Breast epithelium (tissue), 4 donors: Measurements from ENCODE around the gene DPEP2NB. TPM values are rescaled to one million over a fixed set of nuclear protein-coding genes. Genes with fewer than 3 reads are reported as not detected.
"Not testable (repeated sequence)": the region's sequence is repeated elsewhere in the genome, so short reads cannot be mapped to it uniquely, and the experiment has no call there.

Experiments used
- DNase-seq, 2 donors: peaks; one replicate each; pipeline ENCODE4 v3.0.0-alpha.2; 2019; ENCODE audit warnings: low spot score in 2 of 2
- H3K27ac ChIP-seq, 2 donors: fragments of 200-600 bp; sonication (generic) in 1 of 2; one replicate each; pipeline ENCODE4 v1.5.1; 2016 to 2019; ENCODE audit warnings: mild to moderate bottlenecking in 1 of 2
- H3K27me3 ChIP-seq, 2 donors: fragments of 200-600 bp; sonication (generic) in 1 of 2; one replicate each; pipeline versions ENCODE4 v1.5.1 to v1.6.0; 2017 to 2019; ENCODE audit warnings: control low read depth in 1 of 2, mild to moderate bottlenecking in 1 of 2
- H3K36me3 ChIP-seq: fragments of 200-600 bp; one replicate; pipeline ENCODE4 v1.5.1; 2019
- H3K4me1 ChIP-seq, 2 donors: fragments of 200-600 bp; sonication (generic); one replicate each; pipeline ENCODE4 v1.5.1; 2016 to 2019; ENCODE audit warnings: control low read depth in 1 of 2
- H3K4me3 ChIP-seq, 3 donors: fragments of 200-600 bp; sonication (generic); 1 replicate in 2 of 3; 2 replicates in 1 of 3; pipeline ENCODE4 v1.5.1; 2016 to 2019; ENCODE audit warnings: mild to moderate bottlenecking in 3 of 3, moderate library complexity in 2 of 3
- H3K9me3 ChIP-seq, 2 donors: fragments of 200-600 bp; sonication (generic) in 1 of 2; one replicate each; pipeline ENCODE4 v1.5.1; 2016 to 2019; ENCODE audit warnings: control low read depth in 1 of 2
- POLR2A ChIP-seq: fragments of 450-650 bp; IDR thresholded peaks from one replicate; pipeline ENCODE4 v1.6.1; 2016; ENCODE audit warnings: antibody characterized with exemption, mild to moderate bottlenecking, moderate library complexity
- POLR2AphosphoS5 ChIP-seq, 3 donors: sonication (generic); formaldehyde crosslinking; IDR thresholded peaks; one replicate each; pipeline ENCODE4 v1.6.1; 2017; ENCODE audit warnings: antibody characterized with exemption in 3 of 3
- intact Hi-C: fragments of 100-400 bp; cut with DNase I; formaldehyde crosslinking; loops from one replicate; pipeline ENCODE4 v1.15.1; 2023; ENCODE audit warnings: low total_unique reads
- total RNA-seq, 3 donors: library from RNA; depleted of rRNA; stranded (reverse); fragments of >200 nt; gene quantifications; one replicate each; pipeline ENCODE4 v1.1.0, GENCODE V29; 2016
- TF ChIP-seq, protein P1 (sequence below), 3 donors: fragments of 450-650 bp; IDR thresholded peaks; one replicate each; pipeline ENCODE4 v1.5.1; 2016 to 2017; ENCODE audit warnings: antibody characterized with exemption in 3 of 3, mild to moderate bottlenecking in 3 of 3, moderate library complexity in 3 of 3

The DPEP2NB gene
- total RNA-seq, 3 donors from 2014 or later = not detected

- intact Hi-C loops = no loop called here
- no peak for DNase-seq
- no peaks in the 10 kb centered on the region for H3K36me3 ChIP-seq
- TF ChIP-seq, protein P1, sequence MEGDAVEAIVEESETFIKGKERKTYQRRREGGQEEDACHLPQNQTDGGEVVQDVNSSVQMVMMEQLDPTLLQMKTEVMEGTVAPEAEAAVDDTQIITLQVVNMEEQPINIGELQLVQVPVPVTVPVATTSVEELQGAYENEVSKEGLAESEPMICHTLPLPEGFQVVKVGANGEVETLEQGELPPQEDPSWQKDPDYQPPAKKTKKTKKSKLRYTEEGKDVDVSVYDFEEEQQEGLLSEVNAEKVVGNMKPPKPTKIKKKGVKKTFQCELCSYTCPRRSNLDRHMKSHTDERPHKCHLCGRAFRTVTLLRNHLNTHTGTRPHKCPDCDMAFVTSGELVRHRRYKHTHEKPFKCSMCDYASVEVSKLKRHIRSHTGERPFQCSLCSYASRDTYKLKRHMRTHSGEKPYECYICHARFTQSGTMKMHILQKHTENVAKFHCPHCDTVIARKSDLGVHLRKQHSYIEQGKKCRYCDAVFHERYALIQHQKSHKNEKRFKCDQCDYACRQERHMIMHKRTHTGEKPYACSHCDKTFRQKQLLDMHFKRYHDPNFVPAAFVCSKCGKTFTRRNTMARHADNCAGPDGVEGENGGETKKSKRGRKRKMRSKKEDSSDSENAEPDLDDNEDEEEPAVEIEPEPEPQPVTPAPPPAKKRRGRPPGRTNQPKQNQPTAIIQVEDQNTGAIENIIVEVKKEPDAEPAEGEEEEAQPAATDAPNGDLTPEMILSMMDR (IDR thresholded peaks at IDR 0.05) = no peak
- no peak for TF ChIP-seq POLR2AphosphoS5 (IDR thresholded peaks at IDR 0.05)
- no peak for TF ChIP-seq POLR2A
- no peak overlapping the region for H3K4me3 ChIP-seq
- no peaks in the 10 kb centered on the region for H3K27me3 ChIP-seq
- H3K4me1 ChIP-seq = no peaks in the 10 kb centered on the region
- no peaks in the 10 kb centered on the region for H3K9me3 ChIP-seq
- H3K27ac ChIP-seq = peak overlapping the region in 1 of 2 donors; percentile 48
These were observed 2.3 kb downstream of the DPEP2NB start for GRCh38 chr16:68013440-68013839.

DNA sequence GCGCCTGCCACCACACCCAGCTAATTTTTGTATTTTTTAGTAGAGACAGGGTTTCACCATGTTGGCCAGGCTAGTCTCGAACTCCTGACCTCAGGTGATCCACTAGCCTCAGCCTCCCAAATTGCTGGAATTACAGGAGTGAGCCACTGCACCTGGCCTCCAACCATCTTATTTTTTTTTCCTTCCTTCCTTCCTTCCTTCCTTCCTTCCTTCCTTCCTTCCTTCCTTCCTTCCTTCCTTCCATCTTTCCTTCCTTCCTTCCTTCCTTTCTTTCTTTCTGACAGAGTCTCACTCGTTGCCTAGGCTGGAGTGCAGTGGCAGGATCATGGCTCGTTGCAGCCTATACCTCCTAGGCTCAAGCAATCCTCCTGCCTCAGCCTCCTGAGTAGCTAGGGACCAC, 5.8 kb downstream of the DPEP2NB start:
- H3K27ac ChIP-seq, H3K4me1 ChIP-seq, DNase-seq, H3K9me3 ChIP-seq, intact Hi-C loops, H3K27me3 ChIP-seq, H3K4me3 ChIP-seq, H3K36me3 ChIP-seq: not testable (repeated sequence)

DNA sequence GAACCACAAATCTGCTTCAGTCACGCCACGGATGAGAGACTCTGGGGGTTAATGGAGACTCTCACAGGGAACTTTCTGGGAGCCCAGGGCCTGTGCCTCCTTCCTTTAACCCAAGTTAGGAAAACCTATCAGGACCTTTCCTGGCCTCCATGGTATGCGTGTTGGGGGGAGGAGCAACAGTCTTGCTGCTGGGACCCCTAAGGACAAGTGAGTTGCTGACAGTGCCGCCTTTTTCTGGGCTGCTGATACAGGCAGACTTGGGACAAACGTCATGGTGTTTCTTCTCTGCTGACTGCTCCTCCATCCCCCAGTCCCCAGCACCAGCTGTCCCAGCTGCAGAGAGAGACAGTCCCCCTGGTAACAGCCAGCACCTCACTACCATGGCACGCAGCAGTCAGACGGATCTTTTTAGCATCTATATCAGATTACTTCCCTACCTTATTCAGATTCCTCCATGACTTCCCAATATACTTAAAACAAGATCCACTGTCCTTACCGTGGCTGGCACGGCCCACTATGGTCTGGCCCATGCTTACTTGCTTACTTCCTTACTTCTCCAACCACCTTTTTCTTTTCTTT, 6.5 kb downstream of the DPEP2NB start:
- DNase-seq = no peak
- TF ChIP-seq, protein P1 (IDR thresholded peaks at IDR 0.05) = no peak
- TF ChIP-seq POLR2A = no peak
- no peak for TF ChIP-seq POLR2AphosphoS5 (IDR thresholded peaks at IDR 0.05)
- Histone ChIP-seq H3K4me3 (no peak overlapping the region), H3K9me3 (no peaks in the 10 kb centered on the region), H3K27ac (no peak overlapping the region), H3K27me3 (no peaks in the 10 kb centered on the region), H3K4me1 (no peaks in the 10 kb centered on the region), H3K36me3 (no peaks in the 10 kb centered on the region)
- intact Hi-C loops = no loop called here

DNA sequence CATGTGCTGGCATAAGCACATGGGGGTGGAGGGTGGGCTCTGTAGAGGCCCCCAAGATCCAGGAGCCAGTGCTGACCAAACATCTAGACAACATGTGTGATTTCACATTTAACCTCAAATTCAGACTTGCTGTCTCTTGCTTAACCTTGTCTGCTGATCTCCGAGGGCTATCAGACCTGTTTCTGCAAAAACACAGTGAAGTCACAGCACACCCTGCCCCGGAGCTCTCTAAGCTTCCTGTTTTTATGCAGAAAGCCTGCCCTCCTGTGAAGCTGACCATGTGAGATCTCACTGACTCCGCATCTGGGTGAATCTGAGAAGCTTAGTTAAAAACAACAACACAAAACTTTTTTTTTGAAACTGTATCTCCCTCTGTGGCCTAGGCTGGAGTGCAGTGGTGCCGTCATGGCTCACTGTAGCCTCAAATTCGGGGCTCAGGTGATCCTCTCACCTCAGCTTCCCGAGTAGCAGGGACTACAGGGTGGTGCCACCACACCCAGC, 9.9 kb downstream of the DPEP2NB start:
- Histone ChIP-seq H3K27me3 (no peaks in the 10 kb centered on the region), H3K9me3 (no peaks in the 10 kb centered on the region), H3K4me1 (no peaks in the 10 kb centered on the region), H3K36me3 (no peaks in the 10 kb centered on the region), H3K27ac (peak overlapping the region; percentile 44 to 66), H3K4me3 (no peak overlapping the region)
- TF ChIP-seq POLR2A (no peak), POLR2AphosphoS5 (IDR thresholded peaks at IDR 0.05) (no peak)
- TF ChIP-seq, protein P1 (IDR thresholded peaks at IDR 0.05) = no peak
- DNase-seq = peak in 1 of 2 donors; percentile 25
- intact Hi-C loops = no loop called here

GRCh38 chr16:68005211-68005610, 10.5 kb downstream of the DPEP2NB start:
- Histone ChIP-seq H3K27ac (peak overlapping the region; percentile 44 to 66), H3K4me1 (no peaks in the 10 kb centered on the region), H3K36me3 (no peaks in the 10 kb centered on the region), H3K9me3 (no peaks in the 10 kb centered on the region), H3K4me3 (no peak overlapping the region), H3K27me3 (no peaks in the 10 kb centered on the region)
- TF ChIP-seq, protein P1 (IDR thresholded peaks at IDR 0.05) = no peak
- TF ChIP-seq POLR2AphosphoS5 (IDR thresholded peaks at IDR 0.05) = no peak
- no peak for TF ChIP-seq POLR2A
- intact Hi-C loops = no loop called here
- DNase-seq = no peak
